K562 (cell line): ENCODE results near the gene SPTBN2. TPM values are rescaled to one million over a fixed set of nuclear protein-coding genes. Genes with fewer than 3 reads are reported as not detected.

Source experiments
- ARHGAP35 ChIP-seq: fragments of 450-650 bp; IDR thresholded peaks from 2 replicates; pipeline ENCODE4 v1.6.1; 2018; ENCODE audit not compliant: partially characterized antibody
- E2F3 ChIP-seq: fragments of 250-450 bp; sonication (Bioruptor Pico); IDR thresholded peaks from 2 replicates; pipeline ENCODE4 v1.4.0; 2020; ENCODE audit warnings: mild to moderate bottlenecking
- FIP1L1 ChIP-seq: fragments of 200-400 bp; formaldehyde crosslinking; IDR thresholded peaks from 2 replicates; pipeline ENCODE4 v1.6.1; 2018; ENCODE audit warnings: mild to moderate bottlenecking, low read depth, low read length; ENCODE audit not compliant: poor library complexity, severe bottlenecking
- GABPB2 ChIP-seq: fragments of 250-450 bp; sonication (Bioruptor Pico); conservative IDR thresholded peaks from 2 replicates; pipeline ENCODE4 v1.5.1; 2021; ENCODE audit warnings: mild to moderate bottlenecking
- HDAC1 ChIP-seq, 2 experiments: fragments of 450-650 bp; IDR thresholded peaks; 2 replicates each; pipeline ENCODE4 v1.6.1; 2016 to 2017; ENCODE audit warnings: inconsistent platforms in 1 of 2, mild to moderate bottlenecking in 1 of 2, moderate library complexity in 1 of 2
- HNRNPK ChIP-seq: fragments of 200-400 bp; formaldehyde crosslinking; IDR thresholded peaks from one replicate; pipeline ENCODE4 v1.6.1; 2018; ENCODE audit warnings: mild to moderate bottlenecking, low read depth, low read length; ENCODE audit not compliant: poor library complexity, severe bottlenecking
- MEF2D ChIP-seq: conservative IDR thresholded peaks from 2 replicates; pipeline ENCODE4 v1.6.1; 2016; ENCODE audit warnings: low read depth, missing genetic modification characterization, missing compliant biosample characterization
- NR2C1 ChIP-seq, 2 experiments: fragments of 450-650 bp; IDR thresholded peaks; 2 replicates each; pipeline ENCODE4 v1.6.1; 2017; ENCODE audit warnings: mild to moderate bottlenecking in 2 of 2, antibody characterized with exemption in 1 of 2, inconsistent platforms in 1 of 2, missing compliant biosample characterization in 1 of 2, missing genetic modification characterization in 1 of 2
- PML ChIP-seq: IDR thresholded peaks from 2 replicates; pipeline ENCODE4 v1.6.1; 2012; ENCODE audit warnings: low read length, inconsistent platforms
- RAD21 ChIP-seq, 2 experiments: fragments of 250-450 bp in 1 of 2; fragments of 450-650 bp in 1 of 2; sonication (Bioruptor Pico) in 1 of 2; formaldehyde crosslinking in 1 of 2; IDR thresholded peaks in 1 of 2; conservative IDR thresholded peaks in 1 of 2; 2 replicates each; pipeline versions ENCODE4 v1.4.0 to v1.8.0; 2020 to 2022; ENCODE audit warnings: mild to moderate bottlenecking in 2 of 2, moderate library complexity in 1 of 2
- RCOR1 ChIP-seq, 2 experiments: IDR thresholded peaks; 2 replicates each; pipeline ENCODE4 v1.6.1; 2012; ENCODE audit warnings: low read depth in 2 of 2, low read length in 2 of 2, borderline replicate concordance in 1 of 2, improper control_type of control experiment in 1 of 2
- SMARCE1 ChIP-seq: fragments of 450-650 bp; IDR thresholded peaks from 2 replicates; pipeline ENCODE4 v1.7.1; 2016; ENCODE audit warnings: mild to moderate bottlenecking
- TEAD2 ChIP-seq: fragments of 450-650 bp; IDR thresholded peaks from 2 replicates; pipeline ENCODE4 v1.6.1; 2016; ENCODE audit warnings: missing genetic modification characterization, control low read depth, missing compliant biosample characterization
- ZFX ChIP-seq: sonication (generic); formaldehyde crosslinking; IDR thresholded peaks from 2 replicates; pipeline ENCODE4 v1.8.0; 2022; ENCODE audit warnings: mild to moderate bottlenecking, missing genetic modification reagents, moderate library complexity
- polyA plus RNA-seq, 8 experiments: library from polyadenylated mRNA; depleted of rRNA in 4 of 8; stranded (reverse) in 5 of 8; unstranded in 3 of 8; fragments of >200 nt; fragmentation: Nextera tagmentation in 2 of 8; fragmentation: Illumina TruSeq in 1 of 8; extraction: Ambion mirVana in 2 of 8; extraction: Trizol in 1 of 8; gene quantifications; 2 replicates each; pipeline versions ENCODE4 v1.2.1 to v1.2.3, GENCODE V29; 2011 to 2014; ENCODE audit warnings: inconsistent platforms in 1 of 8, missing spikeins in 1 of 8
- total RNA-seq, 7 experiments: library from RNA; depleted of rRNA in 6 of 7; stranded (reverse); fragments of >200 nt in 6 of 7; fragmentation: Illumina TruSeq in 2 of 7; extraction: Trizol in 2 of 7; gene quantifications; 2 replicates each; pipeline versions ENCODE4 v1.2.1 to v1.2.3, GENCODE V29; 2011 to 2021; ENCODE audit warnings: low replicate concordance in 1 of 7
- TF ChIP-seq, protein P1 (sequence below): fragments of 450-650 bp; IDR thresholded peaks from 2 replicates; pipeline ENCODE4 v1.6.1; 2017; ENCODE audit warnings: antibody characterized with exemption, mild to moderate bottlenecking
- TF ChIP-seq, protein P2 (sequence below): sonication (generic); formaldehyde crosslinking; IDR thresholded peaks from 2 replicates; pipeline ENCODE4 v1.8.1; 2023; ENCODE audit warnings: mild to moderate bottlenecking, missing genetic modification reagents
- TF ChIP-seq, protein P3 (sequence below): fragments of 450-650 bp; formaldehyde crosslinking; IDR thresholded peaks from 2 replicates; pipeline ENCODE4 v1.4.0; 2022; ENCODE audit warnings: mild to moderate bottlenecking, moderate library complexity
- TF ChIP-seq, protein P4 (sequence below), 3 experiments: fragments of 200-800 bp in 1 of 3; sonication (Bioruptor generic) in 1 of 3; sonication (generic) in 1 of 3; formaldehyde crosslinking in 1 of 3; IDR thresholded peaks; 2 replicates each; pipeline versions ENCODE4 v1.6.1 to v1.8.0; 2016 to 2022; ENCODE audit warnings: mild to moderate bottlenecking in 2 of 3, missing compliant biosample characterization in 2 of 3, missing genetic modification characterization in 2 of 3, missing genetic modification reagents in 1 of 3

SPTBN2 gene
- total and polyA plus RNA-seq, 9 of the 15 experiments (the other 6 are each of a cell fraction or from before 2014, with no cell fraction given): 0.38 to 56.5 (median 19.7) TPM

DNA sequence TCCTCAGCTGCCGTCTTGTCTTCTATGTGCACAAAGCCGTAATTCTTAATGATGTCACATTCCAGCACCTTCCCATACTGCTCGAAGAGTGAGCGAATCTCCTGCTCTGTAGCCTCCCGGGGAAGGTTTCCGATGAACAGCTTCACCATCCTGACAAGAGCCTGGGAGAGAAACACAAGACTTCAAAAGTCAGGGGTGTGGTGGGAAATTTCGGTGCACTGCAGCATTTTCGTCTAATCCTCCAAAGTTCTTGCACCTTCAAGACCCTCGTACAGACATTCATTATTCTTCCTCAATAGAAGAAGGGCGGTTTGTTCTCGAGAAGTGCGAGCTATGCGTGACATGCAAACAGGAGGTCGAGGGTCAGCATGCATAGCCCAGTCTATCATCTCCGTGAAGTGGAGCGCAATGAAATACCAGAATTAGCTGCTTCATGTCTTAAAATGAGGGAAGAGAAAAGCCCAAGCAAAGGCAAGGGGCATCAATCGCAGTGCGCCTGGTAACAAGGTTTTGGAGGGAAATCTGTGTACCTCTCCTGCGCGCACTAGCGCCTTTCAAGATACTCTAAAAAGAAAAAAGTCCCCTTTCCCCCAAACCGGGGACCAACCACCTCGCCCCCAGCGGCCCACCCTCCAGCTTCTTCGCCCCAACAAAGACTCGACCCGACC lies 52.0 kb downstream of the SPTBN2 start (continued):
- no peak for TF ChIP-seq GABPB2 (CRISPR knock-in tag)
- TF ChIP-seq E2F3 (CRISPR knock-in tag): 0 out of 2 replicates have a peak, but pooled peaks have one; percentile 19
- TF ChIP-seq, protein P1, sequence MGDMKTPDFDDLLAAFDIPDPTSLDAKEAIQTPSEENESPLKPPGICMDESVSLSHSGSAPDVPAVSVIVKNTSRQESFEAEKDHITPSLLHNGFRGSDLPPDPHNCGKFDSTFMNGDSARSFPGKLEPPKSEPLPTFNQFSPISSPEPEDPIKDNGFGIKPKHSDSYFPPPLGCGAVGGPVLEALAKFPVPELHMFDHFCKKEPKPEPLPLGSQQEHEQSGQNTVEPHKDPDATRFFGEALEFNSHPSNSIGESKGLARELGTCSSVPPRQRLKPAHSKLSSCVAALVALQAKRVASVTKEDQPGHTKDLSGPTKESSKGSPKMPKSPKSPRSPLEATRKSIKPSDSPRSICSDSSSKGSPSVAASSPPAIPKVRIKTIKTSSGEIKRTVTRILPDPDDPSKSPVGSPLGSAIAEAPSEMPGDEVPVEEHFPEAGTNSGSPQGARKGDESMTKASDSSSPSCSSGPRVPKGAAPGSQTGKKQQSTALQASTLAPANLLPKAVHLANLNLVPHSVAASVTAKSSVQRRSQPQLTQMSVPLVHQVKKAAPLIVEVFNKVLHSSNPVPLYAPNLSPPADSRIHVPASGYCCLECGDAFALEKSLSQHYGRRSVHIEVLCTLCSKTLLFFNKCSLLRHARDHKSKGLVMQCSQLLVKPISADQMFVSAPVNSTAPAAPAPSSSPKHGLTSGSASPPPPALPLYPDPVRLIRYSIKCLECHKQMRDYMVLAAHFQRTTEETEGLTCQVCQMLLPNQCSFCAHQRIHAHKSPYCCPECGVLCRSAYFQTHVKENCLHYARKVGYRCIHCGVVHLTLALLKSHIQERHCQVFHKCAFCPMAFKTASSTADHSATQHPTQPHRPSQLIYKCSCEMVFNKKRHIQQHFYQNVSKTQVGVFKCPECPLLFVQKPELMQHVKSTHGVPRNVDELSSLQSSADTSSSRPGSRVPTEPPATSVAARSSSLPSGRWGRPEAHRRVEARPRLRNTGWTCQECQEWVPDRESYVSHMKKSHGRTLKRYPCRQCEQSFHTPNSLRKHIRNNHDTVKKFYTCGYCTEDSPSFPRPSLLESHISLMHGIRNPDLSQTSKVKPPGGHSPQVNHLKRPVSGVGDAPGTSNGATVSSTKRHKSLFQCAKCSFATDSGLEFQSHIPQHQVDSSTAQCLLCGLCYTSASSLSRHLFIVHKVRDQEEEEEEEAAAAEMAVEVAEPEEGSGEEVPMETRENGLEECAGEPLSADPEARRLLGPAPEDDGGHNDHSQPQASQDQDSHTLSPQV: 0 out of 2 replicates have a peak, but pooled peaks have one; percentile 11
- no peak for TF ChIP-seq HNRNPK
- TF ChIP-seq FIP1L1: no peak
- TF ChIP-seq RCOR1 (IDR thresholded peaks at IDR 0.05; ENCODE audit: borderline replicate concordance in 1 of 2, low read depth in 2 of 2, low read length in 2 of 2): no peak
- no peak for TF ChIP-seq NR2C1 (IDR thresholded peaks at IDR 0.05)
- TF ChIP-seq NR2C1 (tag; IDR thresholded peaks at IDR 0.05): peak; percentile 33; the same call in 1 of the 2 replicates
- 0 out of 4 replicates have a peak, but pooled peaks of 1 of the 2 experiments have one; percentile 4 for TF ChIP-seq HDAC1 (IDR thresholded peaks at IDR 0.05)
- peak; percentile 21; the same call in 1 of the 2 replicates for TF ChIP-seq SMARCE1
- TF ChIP-seq, protein P2, sequence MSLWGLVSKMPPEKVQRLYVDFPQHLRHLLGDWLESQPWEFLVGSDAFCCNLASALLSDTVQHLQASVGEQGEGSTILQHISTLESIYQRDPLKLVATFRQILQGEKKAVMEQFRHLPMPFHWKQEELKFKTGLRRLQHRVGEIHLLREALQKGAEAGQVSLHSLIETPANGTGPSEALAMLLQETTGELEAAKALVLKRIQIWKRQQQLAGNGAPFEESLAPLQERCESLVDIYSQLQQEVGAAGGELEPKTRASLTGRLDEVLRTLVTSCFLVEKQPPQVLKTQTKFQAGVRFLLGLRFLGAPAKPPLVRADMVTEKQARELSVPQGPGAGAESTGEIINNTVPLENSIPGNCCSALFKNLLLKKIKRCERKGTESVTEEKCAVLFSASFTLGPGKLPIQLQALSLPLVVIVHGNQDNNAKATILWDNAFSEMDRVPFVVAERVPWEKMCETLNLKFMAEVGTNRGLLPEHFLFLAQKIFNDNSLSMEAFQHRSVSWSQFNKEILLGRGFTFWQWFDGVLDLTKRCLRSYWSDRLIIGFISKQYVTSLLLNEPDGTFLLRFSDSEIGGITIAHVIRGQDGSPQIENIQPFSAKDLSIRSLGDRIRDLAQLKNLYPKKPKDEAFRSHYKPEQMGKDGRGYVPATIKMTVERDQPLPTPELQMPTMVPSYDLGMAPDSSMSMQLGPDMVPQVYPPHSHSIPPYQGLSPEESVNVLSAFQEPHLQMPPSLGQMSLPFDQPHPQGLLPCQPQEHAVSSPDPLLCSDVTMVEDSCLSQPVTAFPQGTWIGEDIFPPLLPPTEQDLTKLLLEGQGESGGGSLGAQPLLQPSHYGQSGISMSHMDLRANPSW (CRISPR knock-in tag): no peak
- TF ChIP-seq TEAD2 (tag): no peak
- no peak for TF ChIP-seq ARHGAP35
- no peak for TF ChIP-seq RAD21 (CRISPR knock-in tag; conservative IDR thresholded peaks at IDR 0.05 in 1 of 2, IDR thresholded peaks at IDR 0.05 in 1 of 2)
- TF ChIP-seq, protein P3, sequence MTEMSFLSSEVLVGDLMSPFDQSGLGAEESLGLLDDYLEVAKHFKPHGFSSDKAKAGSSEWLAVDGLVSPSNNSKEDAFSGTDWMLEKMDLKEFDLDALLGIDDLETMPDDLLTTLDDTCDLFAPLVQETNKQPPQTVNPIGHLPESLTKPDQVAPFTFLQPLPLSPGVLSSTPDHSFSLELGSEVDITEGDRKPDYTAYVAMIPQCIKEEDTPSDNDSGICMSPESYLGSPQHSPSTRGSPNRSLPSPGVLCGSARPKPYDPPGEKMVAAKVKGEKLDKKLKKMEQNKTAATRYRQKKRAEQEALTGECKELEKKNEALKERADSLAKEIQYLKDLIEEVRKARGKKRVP (CRISPR knock-in tag): no peak
- TF ChIP-seq ZFX (CRISPR knock-in tag): no peak
- TF ChIP-seq MEF2D (tag): no peak
- no peak for TF ChIP-seq PML
- TF ChIP-seq, protein P4, sequence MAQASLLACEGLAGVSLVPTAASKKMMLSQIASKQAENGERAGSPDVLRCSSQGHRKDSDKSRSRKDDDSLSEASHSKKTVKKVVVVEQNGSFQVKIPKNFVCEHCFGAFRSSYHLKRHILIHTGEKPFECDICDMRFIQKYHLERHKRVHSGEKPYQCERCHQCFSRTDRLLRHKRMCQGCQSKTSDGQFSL (CRISPR knock-in tag; IDR thresholded peaks at IDR 0.05): no peak
- TF ChIP-seq, protein P4 (tag; IDR thresholded peaks at IDR 0.05): no peak
